Occipital lobe (tissue), 3 donors: ENCODE data around the gene NHSL2. TPM values are rescaled to one million over a fixed set of nuclear protein-coding genes. Genes with fewer than 3 reads are reported as not detected.
"Not testable (repeated sequence)": the region's sequence is repeated elsewhere in the genome, so short reads cannot be mapped to it uniquely, and the experiment has no call there.

ENCODE experiments used
- DNase-seq: peaks from one replicate; lab custom pipeline; 2025; lab: John Stamatoyannopoulos, UW
- small RNA-seq: library from RNA; depleted of rRNA; stranded (forward); fragments of <200 nt; gene quantifications from one replicate; pipeline ENCODE3, GENCODE V24; 2014
- total RNA-seq: library from RNA; depleted of rRNA; stranded (reverse); fragments of >200 nt; gene quantifications from one replicate; pipeline ENCODE4 v1.2.3, GENCODE V29; 2014

The NHSL2 gene
- total RNA-seq, 1 donor from 2014 or later = 0.78 TPM

DNA sequence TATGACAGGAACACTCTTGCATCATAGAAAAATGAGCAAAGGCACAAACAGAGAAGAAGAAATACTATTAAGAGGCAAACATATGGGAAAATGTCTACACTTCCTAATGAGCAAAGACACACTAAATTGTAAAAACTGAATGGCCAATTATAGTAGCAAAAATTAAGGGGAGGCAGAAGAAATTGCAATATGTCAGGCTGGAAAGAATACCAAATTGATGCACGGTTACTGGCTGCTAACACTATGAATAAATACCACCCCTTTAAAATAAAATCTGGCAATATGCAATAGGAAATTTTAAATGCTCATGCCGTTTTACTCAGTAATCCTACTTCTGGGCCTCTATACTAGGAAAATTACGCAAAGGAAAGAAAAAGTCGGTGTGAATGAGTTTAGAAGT, 254.9 kb downstream of the NHSL2 start:
- no peak for DNase-seq

DNA sequence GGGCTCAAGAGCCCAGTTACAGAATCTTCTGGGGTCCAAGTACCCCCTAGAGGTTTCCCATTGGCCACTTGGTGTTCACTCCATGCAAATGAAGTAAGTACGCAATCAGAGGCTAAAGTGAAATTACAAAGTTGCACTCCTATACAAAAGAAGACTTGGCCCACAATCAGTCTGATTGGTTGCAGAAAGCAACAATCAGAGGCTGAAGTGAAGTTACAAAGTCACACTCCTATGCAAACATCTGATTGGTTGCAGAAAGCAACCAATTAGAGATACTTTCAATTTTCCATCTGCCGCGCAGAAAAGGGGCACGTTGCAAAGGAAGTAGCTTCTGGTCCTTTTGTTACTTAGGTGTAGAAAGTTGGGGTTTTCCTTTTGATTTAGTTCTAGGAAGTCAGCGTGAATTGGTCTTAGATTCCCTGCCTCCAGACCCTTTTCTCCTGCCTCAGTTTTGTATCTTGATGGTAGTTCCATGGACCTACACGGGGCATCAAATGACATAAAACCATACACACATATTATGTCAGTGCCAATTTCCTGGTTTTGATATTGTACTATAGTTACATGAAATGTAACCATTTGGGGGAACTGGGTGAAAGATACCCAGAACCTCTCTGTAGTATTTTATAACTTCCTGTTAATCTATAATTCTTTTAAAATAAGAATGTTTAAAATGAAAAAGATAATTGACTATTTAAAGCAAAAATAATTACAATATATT, 258.5 kb downstream of the NHSL2 start:
- DNase-seq = no peak

DNA sequence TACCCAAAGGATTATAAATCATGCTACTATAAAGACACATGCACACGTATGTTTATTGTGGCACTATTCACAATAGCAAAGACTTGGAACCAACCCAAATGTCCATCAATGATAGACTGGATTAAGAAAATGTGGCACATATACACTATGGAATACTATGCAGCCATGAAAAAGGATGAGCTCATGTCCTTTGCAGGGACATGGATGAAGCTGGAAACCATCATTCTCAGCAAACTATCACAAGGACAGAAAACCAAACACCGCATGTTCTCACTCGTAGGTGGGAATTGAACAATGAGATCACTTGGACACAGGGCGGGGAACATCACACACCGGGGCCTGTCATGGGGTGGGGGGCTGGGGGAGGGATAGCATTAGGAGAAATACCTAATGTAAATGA, 265.6 kb downstream of the NHSL2 start:
- not testable (repeated sequence) for DNase-seq

DNA sequence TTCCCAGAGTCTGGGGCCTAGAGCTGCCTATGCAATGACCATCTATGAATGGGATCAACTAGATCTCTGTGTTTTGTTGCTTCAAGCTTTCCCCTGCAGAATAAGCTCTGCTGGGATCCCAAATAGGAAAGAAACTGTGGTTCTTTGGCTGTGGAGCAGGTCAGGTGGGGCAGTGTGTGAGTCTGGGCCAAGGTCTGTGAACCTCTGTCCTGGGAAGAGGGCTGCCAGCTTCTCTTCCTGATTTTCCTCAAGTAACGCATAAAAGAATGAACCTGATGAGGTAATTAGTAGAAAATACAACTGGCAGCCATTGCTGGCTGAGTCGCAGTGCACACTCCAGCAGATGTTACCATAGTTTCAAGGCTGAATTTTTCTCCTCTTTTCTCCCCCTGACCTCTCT, 266.3 kb downstream of the NHSL2 start:
- no peak for DNase-seq

DNA sequence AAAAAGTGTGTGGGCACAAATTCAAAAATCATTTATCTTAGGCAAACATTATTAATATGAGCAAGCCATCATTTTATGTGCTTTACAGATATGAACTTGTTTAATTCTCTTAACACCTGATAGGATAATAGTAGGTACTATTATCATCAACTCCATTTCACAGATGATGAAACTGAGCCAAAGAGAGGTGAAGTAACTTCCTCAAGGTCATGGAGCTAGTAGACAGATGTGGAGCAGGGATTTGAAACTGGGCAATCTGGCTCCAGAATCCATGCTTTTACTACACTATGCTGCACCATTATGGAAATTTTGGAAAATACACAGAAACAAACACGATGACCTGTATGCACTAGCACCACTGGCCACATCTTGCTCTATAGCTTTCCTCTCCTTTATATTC, 269.9 kb downstream of the NHSL2 start:
- DNase-seq = no peak

DNA sequence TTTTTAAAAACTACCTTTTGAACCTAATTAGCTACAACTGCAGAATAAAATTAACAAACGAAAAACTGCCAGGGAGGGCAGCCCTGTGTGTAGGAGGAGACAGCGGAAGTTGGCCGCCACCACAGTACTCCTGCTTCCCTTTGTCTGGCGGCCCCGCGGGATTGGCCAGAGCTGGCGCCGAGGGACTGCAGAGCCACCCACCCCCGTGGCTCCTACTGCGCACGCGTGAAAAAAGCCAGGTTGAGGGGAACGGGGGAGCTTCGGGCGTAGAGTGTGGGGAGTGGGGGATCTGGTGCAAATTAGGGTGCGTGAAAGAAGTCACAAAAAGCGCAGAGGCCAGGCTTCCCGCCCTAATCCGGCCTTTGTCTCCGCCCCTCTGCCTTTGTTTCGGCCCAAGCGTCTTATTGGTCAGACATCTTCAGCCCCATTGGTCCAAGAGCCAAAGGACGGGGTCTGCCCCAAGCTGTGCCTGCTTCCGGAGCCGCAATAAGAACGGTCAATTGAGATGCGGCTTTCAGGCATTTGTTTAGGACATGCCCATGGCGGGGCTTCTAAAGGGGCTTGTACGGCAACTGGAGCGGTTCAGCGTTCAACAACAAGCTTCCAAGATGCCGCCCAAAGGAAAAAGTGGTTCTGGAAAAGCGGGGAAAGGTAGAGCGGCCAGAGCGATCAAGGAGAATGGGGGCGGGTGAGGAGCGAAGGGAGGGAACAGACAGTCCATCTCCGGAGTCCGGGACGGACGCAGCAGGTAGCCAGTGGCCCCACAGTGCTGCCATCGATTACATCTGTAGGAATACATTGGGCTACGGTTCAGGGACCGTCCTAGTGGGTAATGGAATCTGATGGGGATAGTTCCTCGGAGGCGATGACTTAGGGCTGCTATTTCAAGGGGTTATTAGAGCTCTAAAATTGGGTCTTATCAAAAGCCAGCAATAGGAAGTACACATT, 270.8 kb downstream of the NHSL2 start, which contains the start of gene PIN4:
PIN4 (plus strand) TSS at position 580 of the 948 bp plus-strand sequence; CDS start at position 609, 29 bp downstream.
- peak; percentile 86 for DNase-seq

DNA sequence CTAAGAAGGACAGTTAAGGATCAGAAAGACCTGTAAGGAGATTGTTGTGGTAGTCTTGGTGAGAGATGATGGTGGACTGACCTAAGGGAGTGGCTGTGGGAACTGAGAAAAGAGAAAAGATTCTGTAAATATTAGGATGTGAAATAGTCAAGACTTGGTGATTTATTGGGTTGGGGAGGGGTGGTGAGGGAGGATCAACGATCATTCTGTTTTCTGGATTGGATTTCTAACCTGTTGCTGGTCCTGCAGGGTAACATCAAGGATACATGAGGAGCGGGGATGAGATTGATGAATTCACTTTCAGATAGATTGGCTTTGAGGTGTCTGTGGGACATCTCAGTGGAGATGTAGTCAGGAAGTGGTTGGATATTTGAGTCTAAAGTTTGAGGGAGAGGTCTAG, 272.3 kb downstream of the NHSL2 start:
- DNase-seq = no peak

DNA sequence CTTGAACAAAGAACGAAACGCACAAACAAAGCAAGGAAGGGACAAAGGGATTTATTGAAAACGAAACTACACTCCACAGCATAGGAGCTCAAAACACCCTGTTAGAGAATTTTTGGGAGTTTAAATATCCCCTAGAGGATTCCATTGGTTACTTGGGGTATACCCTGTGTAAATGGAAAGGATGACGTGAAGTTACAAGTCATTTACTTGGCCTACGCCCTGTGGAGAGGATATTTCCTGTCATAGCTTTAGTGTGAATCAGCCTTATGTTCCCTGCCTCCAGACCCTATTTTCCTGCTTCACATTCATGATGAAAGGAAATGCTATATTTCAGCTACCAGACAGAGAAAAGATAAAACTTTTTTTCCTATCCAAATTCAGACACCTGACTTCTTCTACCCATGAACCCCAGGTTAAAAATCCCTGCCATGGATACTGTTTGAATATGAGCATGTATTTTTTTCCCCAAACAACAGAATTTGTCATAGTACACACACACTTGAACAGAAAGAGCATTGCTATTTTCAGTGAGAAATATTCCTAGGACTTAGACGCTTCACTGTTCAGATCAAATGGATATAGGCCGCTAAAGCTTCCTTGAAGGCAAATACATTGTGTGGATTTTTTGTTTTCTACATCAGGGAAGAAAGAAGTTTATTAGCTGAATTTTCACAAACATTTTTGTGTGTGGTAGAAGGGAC, 291.3 kb downstream of the NHSL2 start:
- no peak for DNase-seq

Small RNA genes lying within 50 kb of the gene (small RNA-seq; reads per million reads assigned to genes)
- not detected for gene RNU6-1078P

Other genes with a start within 250 kb of the NHSL2 start
- gene CXorf49, start 192.6 kb upstream of the NHSL2 start, total RNA-seq = not detected
- gene CXorf49B, start 147.5 kb upstream of the NHSL2 start, total RNA-seq = not detected
- 3.4 TPM for gene RTL5, start 221.1 kb downstream of the NHSL2 start, total RNA-seq